NCI-H2227 (cell line): ENCODE measurements around the gene GPRC6A.
A peak's percentile ranks its signal among the peaks of the same experiment; 100 is the strongest.

Source experiments
- DNase-seq: peaks from one replicate; lab custom pipeline; 2025; ENCODE audit not compliant: unreplicated experiment; lab: John Stamatoyannopoulos, UW

GPRC6A gene

DNA sequence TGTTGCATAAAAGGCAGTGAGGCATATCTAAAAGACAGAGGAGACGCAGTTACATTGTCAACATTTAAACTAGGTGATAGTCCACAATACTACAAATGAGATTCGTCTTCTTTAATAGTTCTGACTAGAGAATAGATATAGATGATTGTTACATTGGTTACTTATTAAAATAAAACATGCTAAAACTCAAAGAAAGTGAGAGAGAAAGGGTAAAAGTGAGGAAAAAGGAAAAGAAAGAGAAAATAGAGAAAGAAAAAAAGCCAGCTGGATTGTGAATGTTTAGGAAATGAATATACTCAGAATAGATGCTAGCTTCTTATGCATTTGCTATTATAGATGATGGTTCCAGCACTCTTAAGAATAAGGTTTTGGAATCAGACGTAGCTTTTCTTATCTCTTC lies 35.7 kb downstream of the GPRC6A start:
- no peak for DNase-seq

DNA sequence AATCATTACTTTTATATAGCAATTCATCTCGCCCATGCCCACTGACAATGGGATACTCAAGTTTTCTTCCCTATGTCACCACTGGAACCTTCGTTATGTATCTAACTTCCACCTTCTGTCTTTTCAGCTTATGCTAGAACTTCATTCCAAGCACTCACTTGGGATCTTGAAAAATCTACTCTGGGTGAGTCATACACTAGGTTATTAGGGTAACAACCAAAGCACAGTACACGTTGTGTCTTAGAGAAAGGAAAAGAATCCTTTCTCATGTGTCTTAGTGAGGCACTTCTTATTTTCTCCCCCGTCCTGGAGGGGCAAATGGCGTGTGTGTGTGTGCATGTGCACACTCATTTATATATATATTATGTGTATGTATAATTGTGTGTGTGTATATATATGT lies 45.0 kb downstream of the GPRC6A start:
- DNase-seq: no peak

DNA sequence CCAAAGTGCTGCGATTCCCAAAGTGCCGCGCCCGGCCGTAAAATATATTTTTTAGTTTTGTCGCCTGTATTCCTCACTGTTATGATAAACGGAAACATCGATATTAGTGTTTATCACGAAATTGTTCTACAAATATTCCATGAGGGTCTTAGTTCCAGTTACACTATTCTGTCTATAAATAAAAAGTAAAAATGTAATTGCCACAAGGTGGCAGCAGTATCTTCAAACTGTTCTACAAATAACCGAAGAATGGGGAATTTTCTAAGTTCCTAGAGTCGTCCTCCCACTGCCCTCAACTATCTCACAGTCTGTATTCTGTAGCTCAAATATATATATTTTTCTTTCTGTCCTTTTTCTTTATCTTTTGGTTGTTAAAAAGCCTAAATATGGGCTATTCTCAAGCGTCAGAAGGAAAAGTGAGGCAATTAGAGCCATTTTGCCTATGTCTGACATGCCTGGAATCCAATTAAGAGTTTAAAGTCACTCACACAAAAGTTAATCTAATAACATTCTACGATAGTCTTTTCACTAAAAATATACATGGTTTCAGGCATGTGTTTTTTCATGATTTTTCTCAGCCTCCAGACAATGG lies 49.2 kb downstream of the GPRC6A start:
- peak; percentile 36 for DNase-seq

- no peak for DNase-seq
These were observed 55.0 kb downstream of the GPRC6A start for GRCh38 chr6:116773886-116774285.

DNA sequence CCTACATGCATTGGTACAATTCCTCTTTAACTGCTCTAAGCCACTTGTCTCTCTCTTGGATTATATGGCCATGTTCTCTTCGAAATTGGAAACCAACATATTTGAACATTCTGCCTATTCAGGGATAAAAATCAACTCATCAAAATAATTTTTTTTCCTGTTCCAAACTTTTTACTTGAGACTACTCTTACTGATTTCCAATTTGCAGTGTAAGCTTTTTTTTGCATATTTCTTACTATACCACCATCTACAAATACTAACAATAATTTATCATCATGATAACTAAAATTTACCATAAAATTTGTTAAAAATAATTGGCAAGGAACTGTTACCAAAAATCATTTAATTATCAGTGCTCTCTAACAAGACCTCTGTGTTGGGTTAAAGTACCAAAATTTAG lies 56.4 kb downstream of the GPRC6A start:
- DNase-seq: no peak

DNA sequence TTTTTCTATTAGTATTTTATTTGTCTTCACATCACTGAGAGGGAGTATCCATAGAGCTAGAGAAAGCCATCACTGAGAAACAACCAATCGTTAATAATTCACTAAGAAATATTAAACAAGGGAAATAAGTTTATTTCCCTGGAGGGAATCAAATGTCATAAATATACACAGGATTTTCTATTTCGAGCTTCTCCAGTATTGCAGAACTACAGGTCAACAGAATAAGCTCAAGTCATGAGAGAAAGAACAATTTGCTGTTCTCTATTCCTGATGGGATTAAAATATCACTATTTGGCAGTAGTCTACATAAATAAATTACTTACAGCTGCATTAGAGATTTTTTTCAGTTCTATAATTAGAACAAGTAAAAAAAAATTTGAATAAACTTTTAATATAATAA lies 61.2 kb downstream of the GPRC6A start:
- no peak for DNase-seq

GRCh38 chr6:116766506-116767176 lies 62.2 kb downstream of the GPRC6A start:
- no peak for DNase-seq

GRCh38 chr6:116764961-116765841 lies 63.7 kb downstream of the GPRC6A start, which contains the start of gene FAM162B:
Gene FAM162B (minus strand): TSS chr6:116765719. CDS start chr6:116765576, 143 bp downstream.
- no peak for DNase-seq

DNA sequence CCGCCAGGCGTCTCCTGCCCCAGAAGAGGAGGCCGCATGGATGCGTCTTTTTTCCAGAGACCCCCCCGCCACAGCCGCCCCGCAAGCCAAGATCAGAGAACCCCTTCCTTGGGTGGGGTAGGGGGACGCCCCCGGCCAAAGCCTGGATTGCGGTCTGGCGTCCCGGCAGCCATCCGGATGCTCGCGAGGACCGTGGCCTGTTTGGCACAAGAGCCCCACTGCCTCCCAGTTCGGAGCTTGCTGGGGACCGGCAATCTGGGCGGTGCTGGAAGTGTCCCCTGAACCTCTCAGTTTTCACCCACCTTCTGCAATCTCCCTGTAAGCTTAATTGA lies 64.3 kb downstream of the GPRC6A start:
- no peak for DNase-seq

DNA sequence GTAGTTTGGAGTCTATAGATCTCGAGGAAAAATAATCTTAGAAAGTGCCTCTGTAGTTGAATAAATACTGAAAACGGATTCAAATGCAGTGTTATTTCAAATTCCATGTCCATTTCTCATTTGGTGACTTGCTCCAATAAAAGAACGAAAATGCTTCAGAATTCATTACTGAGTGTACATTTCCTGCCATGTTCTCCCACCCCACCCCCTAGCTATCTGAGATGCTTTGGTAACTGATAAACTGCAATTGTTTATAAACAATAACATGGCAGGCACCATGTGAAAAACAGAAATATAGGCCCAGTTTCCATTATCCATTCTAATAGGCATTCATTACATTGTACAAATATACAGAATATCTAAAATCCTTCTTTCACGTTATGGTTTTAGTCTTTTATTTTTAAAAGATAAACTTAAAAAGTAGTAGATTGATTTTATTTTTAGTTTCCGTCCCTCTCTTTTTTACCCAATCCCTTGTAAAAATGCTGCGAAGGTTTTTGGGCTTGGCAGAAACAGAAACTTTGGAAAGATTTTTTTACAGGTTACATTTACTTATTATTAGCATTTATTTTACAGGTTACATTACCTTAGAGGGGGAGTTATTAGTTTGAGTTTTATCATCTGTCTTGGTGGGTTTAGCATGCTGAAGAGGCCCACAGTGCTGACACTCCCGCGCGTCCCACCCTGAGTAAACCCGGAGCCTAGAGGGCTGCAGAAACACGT lies 64.8 kb downstream of the GPRC6A start:
- no peak for DNase-seq

- no peak for DNase-seq
These were observed 65.8 kb downstream of the GPRC6A start for GRCh38 chr6:116763048-116763447.

DNA sequence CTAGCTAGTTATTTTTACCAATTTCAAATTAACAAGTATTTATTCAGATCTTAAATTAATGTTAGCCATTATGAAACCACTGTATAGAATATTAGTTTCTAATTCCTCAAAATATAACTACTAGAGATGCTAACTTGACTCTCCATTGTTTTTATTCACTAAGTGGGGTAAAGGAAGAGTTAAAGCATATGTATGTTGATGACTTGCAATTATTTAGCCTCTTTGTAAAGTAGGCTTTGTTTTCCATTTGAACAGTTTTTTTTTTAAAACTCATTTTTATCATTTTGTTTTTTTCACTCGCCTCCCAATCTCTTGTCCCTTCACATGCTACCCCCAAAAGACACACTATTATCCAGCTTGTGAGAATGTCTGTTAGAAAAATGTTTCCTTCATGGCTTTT lies 66.6 kb downstream of the GPRC6A start:
- no peak for DNase-seq

DNA sequence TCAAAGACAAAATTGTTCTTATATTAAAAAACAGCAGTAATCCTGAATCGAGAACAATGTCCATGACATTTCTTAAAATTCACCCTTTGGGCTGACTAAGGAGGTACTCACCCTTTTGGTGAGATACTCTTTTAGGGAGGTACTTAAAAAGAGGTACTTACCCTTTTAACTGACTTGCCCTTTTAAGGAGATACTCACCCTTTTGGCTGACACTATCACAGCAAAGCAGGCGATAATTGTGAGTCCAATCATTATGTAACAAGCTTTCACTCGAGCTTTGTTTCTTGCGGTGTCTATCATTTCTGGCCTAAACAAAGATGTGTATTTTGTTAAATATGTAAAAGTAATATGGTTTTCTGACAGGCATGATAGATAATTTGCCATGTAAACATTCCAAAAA lies 67.1 kb downstream of the GPRC6A start:
- DNase-seq: no peak

- DNase-seq: no peak
These were observed 83.7 kb downstream of the GPRC6A start for GRCh38 chr6:116745176-116745575.
